Caco-2 (cell line): ENCODE measurements around the gene NEK7. TPM values are rescaled to one million over a fixed set of nuclear protein-coding genes. Genes with fewer than 3 reads are reported as not detected.

Experiments used
- BruUV-seq: library from RNA; stranded (reverse); fragments of 400-500 nt; replicated peaks from 2 replicates; lab custom pipeline; 2021; lab: Mats Ljungman, UMichigan
- CTCF ChIA-PET: fragments of 300-600 bp; sonication (Branson Sonifier 250); formaldehyde crosslinking; loops from one replicate; lab custom pipeline; 2022; ENCODE audit warnings: antibody characterized with exemption; lab: Charles Lee
- POLR2A ChIA-PET: fragments of 300-600 bp; sonication (Branson Sonifier 250); formaldehyde crosslinking; loops from one replicate; lab custom pipeline; 2022; ENCODE audit warnings: antibody characterized with exemption; lab: Charles Lee
- DNase-seq, 2 experiments: peaks; one replicate each; pipeline versions ENCODE4 v3.0.0 to v3.0.0-alpha.2; 2020 to 2022
- H3K27me3 ChIP-seq: replicated peaks from 2 replicates; pipeline ENCODE4 v1.6.0; 2011; ENCODE audit warnings: low read length; ENCODE audit not compliant: control insufficient read depth, insufficient read depth
- H3K36me3 ChIP-seq: 2 replicates; pipeline ENCODE4 v1.5.1; 2011; ENCODE audit warnings: low read length; ENCODE audit not compliant: control insufficient read depth, insufficient read depth
- H3K4me1 ChIP-seq: fragments of 250-450 bp; sonication (Bioruptor Pico); 2 replicates; pipeline ENCODE4 v1.5.1; 2020; ENCODE audit warnings: mild to moderate bottlenecking
- H3K4me3 ChIP-seq: 2 replicates; pipeline ENCODE4 v1.5.1; 2011; ENCODE audit warnings: low read depth, mild to moderate bottlenecking, control low read depth, low read length
- H3K9me3 ChIP-seq: fragments of 250-450 bp; sonication (Bioruptor Pico); 2 replicates; pipeline ENCODE4 v1.5.1; 2020; ENCODE audit warnings: mild to moderate bottlenecking, moderate library complexity
- H3K27ac Mint-ChIP-seq: one replicate; pipeline ENCODE4 v1.8.0; 2022; ENCODE audit warnings: mixed read lengths; ENCODE audit not compliant: unreplicated experiment
- H3K27me3 Mint-ChIP-seq: one replicate; pipeline ENCODE4 v1.8.0; 2022; ENCODE audit warnings: mixed read lengths; ENCODE audit not compliant: insufficient read depth, unreplicated experiment
- H3K36me3 Mint-ChIP-seq: one replicate; pipeline ENCODE4 v1.8.0; 2022; ENCODE audit warnings: mild to moderate bottlenecking, mixed read lengths; ENCODE audit not compliant: insufficient read depth, unreplicated experiment
- H3K4me1 Mint-ChIP-seq: one replicate; pipeline ENCODE4 v1.8.0; 2022; ENCODE audit warnings: low read depth, mixed read lengths; ENCODE audit not compliant: unreplicated experiment
- H3K4me3 Mint-ChIP-seq: one replicate; pipeline ENCODE4 v1.8.0; 2022; ENCODE audit warnings: mild to moderate bottlenecking, moderate library complexity, mixed read lengths; ENCODE audit not compliant: unreplicated experiment
- H3K9me3 Mint-ChIP-seq: one replicate; pipeline ENCODE4 v1.8.0; 2022; ENCODE audit warnings: mixed read lengths; ENCODE audit not compliant: unreplicated experiment
- CTCF ChIP-seq, 2 experiments: fragments of 200-600 bp in 1 of 2; IDR thresholded peaks; 1 replicate in 1 of 2; 2 replicates in 1 of 2; pipeline versions ENCODE4 v1.5.1 to v1.8.0; 2011 to 2022; ENCODE audit warnings: antibody characterized with exemption in 1 of 2, control low read depth in 1 of 2, inconsistent platforms in 1 of 2, low read depth in 1 of 2, low read length in 1 of 2, mild to moderate bottlenecking in 1 of 2, moderate library complexity in 1 of 2; ENCODE audit not compliant: insufficient read depth in 1 of 2, severe bottlenecking in 1 of 2, unreplicated experiment in 1 of 2
- intact Hi-C: fragments of 100-400 bp; cut with micrococcal nuclease; formaldehyde crosslinking; loops from one replicate; pipeline ENCODE4 v1.10.0; 2022; ENCODE audit not compliant: unreplicated experiment
- total RNA-seq: library from RNA; stranded (reverse); gene quantifications from 2 replicates; pipeline ENCODE4 v1.2.3, GENCODE V29; 2022

NEK7 gene
- total RNA-seq, 1 experiment from 2014 or later = 56.1 TPM

- H3K4me1 ChIP-seq = no peaks in the 10 kb centered on the region
- H3K4me3 ChIP-seq = no peak overlapping the region
- H3K27me3 ChIP-seq = no peaks in the 10 kb centered on the region
- Mint-ChIP-seq H3K9me3 (no peaks in the 10 kb centered on the region), H3K4me1 (no peaks in the 10 kb centered on the region), H3K27me3 (peaks cover 2% of the 10 kb centered on the region), H3K36me3 (no peaks in the 10 kb centered on the region), H3K27ac (no peak overlapping the region), H3K4me3 (no peak overlapping the region)
- ChIA-PET POLR2A (no interaction called here), CTCF (no interaction called here)
- BruUV-seq = no TSS peak
- intact Hi-C loops = no loop called here
- no peak for DNase-seq
- TF ChIP-seq CTCF (IDR thresholded peaks at IDR 0.05; ENCODE audit: insufficient read depth in 1 of 2, low read depth in 1 of 2, low read length in 1 of 2, severe bottlenecking in 1 of 2, unreplicated experiment in 1 of 2) = peak in 1 of 2 experiments; percentile 23
- no peaks in the 10 kb centered on the region for H3K9me3 ChIP-seq
- H3K36me3 ChIP-seq = no peaks in the 10 kb centered on the region
Observed at GRCh38 chr1:198350456-198350855, 193.7 kb downstream of the NEK7 start.

GRCh38 chr1:198352975-198353695 is 196.3 kb downstream of the NEK7 start:
- no peaks in the 10 kb centered on the region for H3K9me3 Mint-ChIP-seq
- BruUV-seq = no TSS peak
- intact Hi-C loops = no loop called here
- no peak overlapping the region for H3K4me3 ChIP-seq
- POLR2A ChIA-PET = no interaction called here
- no peaks in the 10 kb centered on the region for H3K27me3 ChIP-seq
- H3K4me1 Mint-ChIP-seq = no peaks in the 10 kb centered on the region
- no peak overlapping the region for H3K27ac Mint-ChIP-seq
- no peaks in the 10 kb centered on the region for H3K36me3 Mint-ChIP-seq
- DNase-seq = no peak
- CTCF ChIA-PET = no interaction called here
- H3K4me1 ChIP-seq = no peaks in the 10 kb centered on the region
- no peak for TF ChIP-seq CTCF (IDR thresholded peaks at IDR 0.05; ENCODE audit: insufficient read depth in 1 of 2, low read depth in 1 of 2, low read length in 1 of 2, severe bottlenecking in 1 of 2, unreplicated experiment in 1 of 2)
- H3K9me3 ChIP-seq = no peaks in the 10 kb centered on the region
- H3K4me3 Mint-ChIP-seq = no peak overlapping the region
- peaks cover 2% of the 10 kb centered on the region for H3K27me3 Mint-ChIP-seq
- H3K36me3 ChIP-seq = no peaks in the 10 kb centered on the region

GRCh38 chr1:198357937-198358336 is 201.1 kb downstream of the NEK7 start:
- H3K36me3 Mint-ChIP-seq = no peaks in the 10 kb centered on the region
- no TSS peak for BruUV-seq
- POLR2A ChIA-PET = no interaction called here
- no peak overlapping the region for H3K27ac Mint-ChIP-seq
- no peaks in the 10 kb centered on the region for H3K9me3 ChIP-seq
- intact Hi-C loops = no loop called here
- no peaks in the 10 kb centered on the region for H3K4me1 Mint-ChIP-seq
- H3K9me3 Mint-ChIP-seq = no peaks in the 10 kb centered on the region
- H3K36me3 ChIP-seq = no peaks in the 10 kb centered on the region
- H3K27me3 Mint-ChIP-seq = peaks cover 2% of the 10 kb centered on the region
- no peak for DNase-seq
- no peaks in the 10 kb centered on the region for H3K4me1 ChIP-seq
- no peak overlapping the region for H3K4me3 ChIP-seq
- TF ChIP-seq CTCF (IDR thresholded peaks at IDR 0.05; ENCODE audit: insufficient read depth in 1 of 2, low read depth in 1 of 2, low read length in 1 of 2, severe bottlenecking in 1 of 2, unreplicated experiment in 1 of 2) = no peak
- CTCF ChIA-PET = no interaction called here
- no peaks in the 10 kb centered on the region for H3K27me3 ChIP-seq
- H3K4me3 Mint-ChIP-seq = no peak overlapping the region
